ENCODE results near the gene KRTAP5-4. TPM values are rescaled to one million over a fixed set of nuclear protein-coding genes. Genes with fewer than 3 reads are reported as not detected.
A peak's percentile ranks its signal among the peaks of the same experiment; 100 is the strongest.

The KRTAP5-4 gene
- total and polyA plus RNA-seq, 3 donors from 2014 or later: not detected

- no peak for DNase-seq
- WGBS, 2 donors: 53 to 58% methylated on average over 12 to 13 of the region's 13 CpGs
- Histone ChIP-seq H3K27me3 (no peaks in the 10 kb centered on the region), H3K9me3 (no peaks in the 10 kb centered on the region), H3K4me3 (no peak overlapping the region), H3K36me3 (ENCODE audit: low read depth, missing control alignments) (no peaks in the 10 kb centered on the region), H3K4me1 (peaks cover 4% of the 10 kb centered on the region), H3K27ac (no peak overlapping the region)
- intact Hi-C loops (cut with DNase I; ENCODE audit: low total_unique reads): no loop called here
- TF ChIP-seq, protein P1, sequence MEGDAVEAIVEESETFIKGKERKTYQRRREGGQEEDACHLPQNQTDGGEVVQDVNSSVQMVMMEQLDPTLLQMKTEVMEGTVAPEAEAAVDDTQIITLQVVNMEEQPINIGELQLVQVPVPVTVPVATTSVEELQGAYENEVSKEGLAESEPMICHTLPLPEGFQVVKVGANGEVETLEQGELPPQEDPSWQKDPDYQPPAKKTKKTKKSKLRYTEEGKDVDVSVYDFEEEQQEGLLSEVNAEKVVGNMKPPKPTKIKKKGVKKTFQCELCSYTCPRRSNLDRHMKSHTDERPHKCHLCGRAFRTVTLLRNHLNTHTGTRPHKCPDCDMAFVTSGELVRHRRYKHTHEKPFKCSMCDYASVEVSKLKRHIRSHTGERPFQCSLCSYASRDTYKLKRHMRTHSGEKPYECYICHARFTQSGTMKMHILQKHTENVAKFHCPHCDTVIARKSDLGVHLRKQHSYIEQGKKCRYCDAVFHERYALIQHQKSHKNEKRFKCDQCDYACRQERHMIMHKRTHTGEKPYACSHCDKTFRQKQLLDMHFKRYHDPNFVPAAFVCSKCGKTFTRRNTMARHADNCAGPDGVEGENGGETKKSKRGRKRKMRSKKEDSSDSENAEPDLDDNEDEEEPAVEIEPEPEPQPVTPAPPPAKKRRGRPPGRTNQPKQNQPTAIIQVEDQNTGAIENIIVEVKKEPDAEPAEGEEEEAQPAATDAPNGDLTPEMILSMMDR (IDR thresholded peaks at IDR 0.05): no peak
- TF ChIP-seq POLR2A (IDR thresholded peaks at IDR 0.05): no peak
Measured at GRCh38 chr11:1631066-1631568, 9.2 kb upstream of the KRTAP5-4 start.

DNA sequence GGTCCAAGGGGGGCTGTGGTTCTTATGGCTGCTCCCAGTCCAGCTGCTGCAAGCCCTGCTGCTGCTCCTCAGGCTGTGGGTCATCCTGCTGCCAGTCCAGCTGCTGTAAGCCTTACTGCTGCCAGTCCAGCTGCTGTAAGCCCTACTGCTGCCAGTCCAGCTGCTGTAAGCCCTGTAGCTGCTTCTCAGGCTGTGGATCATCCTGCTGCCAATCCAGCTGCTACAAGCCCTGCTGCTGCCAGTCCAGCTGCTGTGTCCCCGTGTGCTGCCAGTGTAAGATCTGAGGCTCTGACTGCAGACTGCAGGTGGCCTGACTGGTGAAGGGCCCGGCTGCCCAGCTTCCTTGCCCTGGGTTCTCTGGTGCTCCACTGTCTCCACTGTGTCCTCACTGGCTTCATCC lies 8.3 kb upstream of the KRTAP5-4 start:
- TF ChIP-seq, protein P1 (IDR thresholded peaks at IDR 0.05): no peak
- no peak for TF ChIP-seq POLR2A (IDR thresholded peaks at IDR 0.05)
- no peak overlapping the region for H3K27ac ChIP-seq
- H3K27me3 ChIP-seq: no peaks in the 10 kb centered on the region
- 67% methylated on average over 2 of the region's 2 CpGs; no CpG with 5 or more reads in 1 of the 2 donors for WGBS, 2 donors
- peaks cover 4% of the 10 kb centered on the region for H3K4me1 ChIP-seq
- DNase-seq: no peak
- no peaks in the 10 kb centered on the region for H3K9me3 ChIP-seq
- H3K36me3 ChIP-seq (ENCODE audit: low read depth, missing control alignments): no peaks in the 10 kb centered on the region
- intact Hi-C loops (cut with DNase I; ENCODE audit: low total_unique reads): no loop called here
- H3K4me3 ChIP-seq: no peak overlapping the region

DNA sequence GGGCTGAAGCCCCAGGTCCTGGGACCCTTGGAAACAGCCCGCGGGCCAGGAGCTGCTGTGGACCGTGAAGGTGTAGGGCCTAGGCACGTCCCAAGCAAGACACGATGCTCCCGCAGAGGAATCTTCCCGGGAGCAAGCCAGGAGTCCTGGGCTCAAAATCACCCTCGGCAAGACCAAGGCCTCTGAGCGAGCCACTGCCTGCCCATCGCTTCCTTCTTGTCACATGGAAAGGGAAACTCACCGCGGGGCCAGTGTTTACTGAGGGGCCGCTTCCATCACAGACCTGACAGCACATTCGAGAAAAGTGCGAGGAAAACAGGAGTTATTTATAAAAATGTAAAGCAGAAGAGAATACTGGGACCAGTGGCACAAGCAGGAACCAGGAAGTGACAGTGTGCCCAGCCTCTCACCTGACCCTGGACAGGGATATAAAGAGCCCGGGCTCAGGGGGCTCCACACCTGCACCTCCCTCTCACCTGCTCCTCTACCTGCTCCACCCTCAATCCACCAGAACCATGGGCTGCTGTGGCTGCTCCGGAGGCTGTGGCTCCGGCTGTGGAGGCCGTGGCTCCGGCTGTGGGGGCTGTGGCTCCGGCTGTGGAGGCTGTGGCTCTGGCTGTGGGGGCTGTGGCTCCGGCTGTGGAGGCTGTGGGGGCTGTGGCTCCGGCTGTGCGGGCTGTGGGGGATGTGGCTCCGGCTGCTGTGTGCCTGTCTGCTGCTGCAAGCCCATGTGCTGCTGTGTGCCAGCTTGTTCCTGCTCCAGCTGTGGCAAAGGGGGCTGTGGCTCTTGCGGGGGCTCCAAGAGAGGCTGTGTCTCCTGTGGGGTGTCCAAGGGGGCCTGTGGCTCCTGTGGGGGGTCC lies 7.6 kb upstream of the KRTAP5-4 start, which contains the start of gene KRTAP5-5:
Gene KRTAP5-5, plus strand, starts transcription at position 450 of the 860 bp plus-strand sequence. Its CDS starts 66 bp downstream, at position 516.
- intact Hi-C loops (cut with DNase I; ENCODE audit: low total_unique reads): no loop called here
- TF ChIP-seq POLR2A (IDR thresholded peaks at IDR 0.05): no peak
- TF ChIP-seq, protein P1 (IDR thresholded peaks at IDR 0.05): no peak
- Histone ChIP-seq H3K4me3 (no peak within 1 kb of the TSS), H3K36me3 (ENCODE audit: low read depth, missing control alignments) (no peaks in the 10 kb centered on the region), H3K4me1 (peaks cover 4% of the 10 kb centered on the region), H3K27ac (no peak within 1 kb of the TSS), H3K27me3 (no peaks in the 10 kb centered on the region), H3K9me3 (no peaks in the 10 kb centered on the region)
- no peak for DNase-seq
- WGBS, 2 donors: 57 to 63% methylated on average over 17 to 18 of the region's 26 CpGs

DNA sequence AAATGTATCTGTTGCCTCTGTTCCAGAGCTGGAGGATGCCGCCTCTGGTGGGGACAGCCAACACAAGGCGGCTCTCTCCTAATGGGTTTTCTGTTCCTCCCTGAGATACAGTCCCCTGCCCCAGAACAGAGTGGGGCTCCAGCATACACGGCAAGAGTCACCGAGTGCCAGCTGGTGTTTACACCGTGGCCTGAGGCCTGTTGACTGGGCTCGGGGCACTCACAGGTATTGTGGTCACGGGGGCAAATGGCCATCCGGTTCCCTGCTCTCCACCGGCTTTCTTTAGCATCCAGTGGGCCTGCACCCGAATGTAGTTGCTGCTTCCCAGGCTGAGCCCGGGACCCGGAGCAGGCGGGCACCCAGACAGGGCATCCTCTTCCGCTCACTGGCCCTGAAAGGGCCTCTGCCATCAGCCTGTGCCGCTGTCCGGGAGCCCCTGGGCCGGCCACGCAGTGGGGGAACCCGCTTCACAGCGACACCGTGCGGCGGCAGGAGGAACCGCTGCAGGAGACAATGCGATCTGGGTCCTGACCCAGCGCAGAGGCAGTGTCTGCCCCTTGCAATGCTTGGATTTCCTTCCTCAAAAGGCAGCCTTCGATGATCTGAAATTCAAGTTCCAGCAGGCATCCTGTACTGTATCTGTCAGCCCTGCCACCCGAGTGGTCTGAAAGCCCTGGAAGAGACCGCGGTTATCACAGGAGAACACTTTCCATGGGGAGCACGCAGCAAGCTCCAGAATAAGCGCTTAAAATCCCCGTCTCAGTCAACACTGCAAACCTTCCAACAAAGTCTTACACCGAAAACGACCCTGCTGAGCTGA lies 6.8 kb upstream of the KRTAP5-4 start:
- peak; percentile 64 for DNase-seq
- intact Hi-C loops (cut with DNase I; ENCODE audit: low total_unique reads): no loop called here

More for the DNA sequence above, 6.8 kb upstream of the KRTAP5-4 start:
- TF ChIP-seq, protein P1 (IDR thresholded peaks at IDR 0.05): peak; percentile 37 to 87 (median 83)
- TF ChIP-seq POLR2A (IDR thresholded peaks at IDR 0.05): no peak
- Histone ChIP-seq H3K4me1 (peaks cover 4% of the 10 kb centered on the region), H3K27me3 (no peaks in the 10 kb centered on the region), H3K4me3 (no peak overlapping the region), H3K36me3 (ENCODE audit: low read depth, missing control alignments) (no peaks in the 10 kb centered on the region), H3K9me3 (no peaks in the 10 kb centered on the region), H3K27ac (no peak overlapping the region)
- 26 to 33% methylated on average over 14 to 34 of the region's 35 CpGs for WGBS, 2 donors

All from testis (tissue), 3 donors.